GM11168 (cell line): ENCODE data around the gene ZSWIM9.
"Not testable (repeated sequence)": the region's sequence is repeated elsewhere in the genome, so short reads cannot be mapped to it uniquely, and the experiment has no call there.

ENCODE experiments used
- in situ Hi-C: fragments of 300-500 bp; cut with MboI; formaldehyde crosslinking; loops from one replicate; pipeline ENCODE4 v1.12.0; 2022; ENCODE audit warnings: low sequenced_read_pairs; ENCODE audit not compliant: unreplicated experiment

ZSWIM9 gene

DNA sequence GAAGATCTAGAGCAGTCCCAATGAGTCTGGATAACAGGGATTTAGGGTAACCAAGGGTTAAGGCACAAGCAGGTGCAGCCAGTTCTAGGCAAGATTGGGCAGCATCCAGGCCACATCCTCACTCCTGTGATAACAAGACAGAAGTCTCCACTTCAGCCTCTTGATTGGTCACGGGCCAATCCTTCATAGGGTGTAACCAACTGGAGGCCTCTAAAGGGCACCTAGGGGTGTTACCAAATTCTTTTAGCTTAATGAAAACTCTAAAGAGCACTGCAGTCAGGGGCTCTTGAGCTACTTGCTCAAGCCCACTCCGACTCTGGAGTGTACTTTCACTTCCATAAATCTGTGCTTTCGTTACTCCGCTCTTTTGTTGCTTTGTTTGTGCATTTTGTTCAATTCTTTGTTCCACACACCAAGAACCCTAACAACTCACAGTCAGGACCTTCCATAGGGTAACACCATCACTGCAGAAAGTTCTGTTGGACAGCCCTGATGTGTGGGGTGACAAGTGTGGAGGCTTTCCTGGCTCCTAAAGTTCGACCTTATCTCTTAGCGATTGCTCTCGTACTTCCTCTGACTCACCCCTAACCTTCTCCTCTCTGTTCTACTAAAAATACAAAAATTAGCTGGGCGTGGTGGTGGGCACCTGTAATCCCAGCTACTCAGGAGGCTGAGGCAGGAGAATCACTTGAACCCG lies 36.1 kb downstream of the ZSWIM9 start:
- in situ Hi-C loops: no loop called here

- in situ Hi-C loops: no loop called here
These were observed 39.5 kb downstream of the ZSWIM9 start for GRCh38 chr19:48210005-48210404.

- in situ Hi-C loops: no loop called here
These were observed 43.5 kb downstream of the ZSWIM9 start for GRCh38 chr19:48213959-48214358.

- in situ Hi-C loops: no loop called here
These were observed 46.5 kb downstream of the ZSWIM9 start for GRCh38 chr19:48216933-48217332.

- in situ Hi-C loops: no loop called here
These were observed 48.5 kb downstream of the ZSWIM9 start for GRCh38 chr19:48218997-48219396.

DNA sequence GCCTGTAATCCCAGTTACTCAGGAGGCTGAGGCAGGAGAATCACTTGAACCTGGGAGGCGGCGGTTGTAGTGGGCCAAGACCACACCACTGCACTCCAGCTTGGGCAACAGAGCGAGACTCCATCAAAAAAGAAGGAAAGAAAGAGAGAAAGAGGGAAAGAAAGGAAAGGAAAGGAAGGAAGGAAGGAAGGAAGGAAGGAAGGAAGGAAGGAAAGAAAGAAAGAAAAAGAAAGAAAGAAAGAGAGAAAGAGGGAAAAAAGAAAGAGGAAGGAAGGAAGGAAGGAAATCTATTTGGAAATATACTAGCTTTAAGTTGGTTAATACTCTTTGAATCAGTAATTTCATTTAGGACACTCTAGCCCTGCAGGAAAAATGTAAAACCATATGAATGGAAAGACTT lies 50.3 kb downstream of the ZSWIM9 start:
- in situ Hi-C loops: not testable (repeated sequence)

DNA sequence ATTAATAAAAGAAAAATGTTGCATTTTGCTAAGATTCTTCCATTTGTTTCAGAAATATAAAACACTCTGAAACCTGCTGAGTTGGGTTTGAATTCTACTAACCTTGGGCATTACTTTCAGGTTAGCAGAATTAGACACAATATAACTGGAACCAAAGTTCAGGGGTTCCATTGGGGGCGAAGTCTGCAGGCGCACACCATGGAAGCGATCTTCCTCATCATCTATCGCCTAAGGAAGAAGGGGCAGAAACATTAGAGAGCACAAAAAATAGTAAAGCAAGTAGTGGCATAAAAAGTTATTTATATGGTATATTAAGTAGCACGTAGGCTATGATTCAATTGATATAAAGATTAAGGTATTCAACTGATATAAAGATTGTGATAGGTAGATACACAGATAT lies 51.1 kb downstream of the ZSWIM9 start:
- in situ Hi-C loops: no loop called here

DNA sequence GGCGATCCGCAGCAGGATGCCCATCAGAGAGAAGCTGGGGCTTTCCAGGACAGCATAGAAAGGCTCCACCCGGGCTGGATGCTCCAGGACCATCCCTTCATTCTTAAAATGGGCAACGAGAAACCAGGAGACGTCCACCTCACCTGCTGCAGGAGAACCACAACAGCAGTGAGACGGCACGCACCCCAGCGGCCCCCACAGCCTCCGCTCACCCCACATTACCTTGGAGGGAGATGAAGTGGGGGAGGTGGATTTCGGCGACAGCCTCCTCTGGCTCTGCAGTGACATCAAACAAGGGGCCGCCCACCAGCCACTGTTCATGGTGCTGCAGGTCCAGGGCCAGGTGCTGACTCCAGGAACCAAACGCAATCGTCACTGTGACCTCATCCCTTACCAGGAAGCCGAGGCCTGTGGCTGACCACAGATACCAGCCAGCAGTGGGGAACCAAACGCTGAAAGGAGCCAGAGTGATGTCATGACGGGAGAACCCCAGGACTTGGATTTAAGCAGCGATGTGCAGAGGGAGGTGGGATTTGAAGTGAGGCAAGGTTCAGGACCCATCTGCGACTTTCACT lies 60.2 kb downstream of the ZSWIM9 start:
- in situ Hi-C loops: no loop called here

DNA sequence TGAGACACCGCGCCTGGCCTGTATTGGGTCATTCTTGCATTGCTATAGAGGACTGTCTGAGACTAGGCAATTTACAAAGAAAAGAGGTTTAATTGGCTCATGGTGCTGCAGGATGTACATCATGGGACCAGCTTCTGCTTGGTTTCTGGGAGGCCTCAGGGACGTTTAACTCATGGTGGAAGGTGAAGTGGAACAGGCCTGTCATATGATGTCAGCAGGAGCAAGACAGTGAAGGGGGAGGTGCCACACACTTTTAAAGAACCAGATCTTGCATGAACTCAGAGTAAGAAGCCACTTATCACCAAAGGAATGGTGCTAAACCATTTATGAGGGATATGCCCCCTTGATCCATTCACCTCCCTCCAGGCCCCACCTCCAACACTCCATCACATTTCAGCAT lies 66.6 kb downstream of the ZSWIM9 start:
- in situ Hi-C loops: no loop called here

DNA sequence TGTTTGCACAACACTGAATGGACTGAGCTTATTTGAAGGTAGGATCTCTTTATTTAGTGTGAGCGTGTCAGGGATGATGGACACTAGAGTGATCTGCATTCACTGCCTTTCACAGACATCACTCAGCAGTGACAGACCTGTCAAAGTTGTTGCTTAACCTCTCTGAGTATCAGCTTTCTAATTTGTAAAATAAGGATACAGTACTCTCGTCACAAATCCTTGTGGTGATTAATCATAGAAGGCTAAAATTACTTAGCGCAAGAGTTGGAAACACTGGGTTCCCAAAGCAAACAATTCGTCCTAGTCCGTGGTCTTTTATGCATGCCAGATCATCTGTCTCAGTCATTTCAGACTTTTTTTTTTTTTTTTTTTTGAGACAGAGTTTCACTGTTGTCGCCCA lies 68.6 kb downstream of the ZSWIM9 start:
- in situ Hi-C loops: no loop called here

DNA sequence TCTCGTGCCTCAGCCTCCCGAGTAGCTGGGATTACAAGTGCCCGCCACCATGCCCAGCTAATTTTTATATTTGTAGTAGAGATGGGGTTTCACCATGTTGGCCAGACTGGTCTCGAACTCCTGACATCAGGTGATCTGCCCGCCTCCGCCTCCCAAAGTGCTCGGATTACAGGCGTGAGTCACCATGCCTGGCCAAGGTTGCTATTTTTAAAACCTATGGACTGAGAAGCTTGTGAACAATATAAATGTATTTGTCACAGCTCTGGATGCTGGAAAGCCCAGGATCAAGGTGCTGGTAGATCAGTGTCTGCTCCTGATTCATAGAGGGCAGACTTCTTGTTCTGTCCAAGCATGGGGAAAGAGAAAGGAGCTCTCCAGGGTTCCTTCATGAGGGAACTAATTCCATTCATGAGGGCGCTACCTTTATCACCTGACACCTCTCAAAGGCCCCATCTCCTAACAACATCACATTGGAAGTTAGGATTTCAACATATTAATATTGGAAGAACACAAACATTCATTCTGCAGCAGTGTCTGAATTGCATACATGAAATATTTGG lies 69.2 kb downstream of the ZSWIM9 start:
- in situ Hi-C loops: no loop called here

- in situ Hi-C loops: not testable (repeated sequence)
These were observed 71.3 kb downstream of the ZSWIM9 start for GRCh38 chr19:48241771-48242170.

GRCh38 chr19:48244281-48244680 lies 73.8 kb downstream of the ZSWIM9 start:
- in situ Hi-C loops: no loop called here

- in situ Hi-C loops: no loop called here
These were observed 75.6 kb downstream of the ZSWIM9 start for GRCh38 chr19:48246101-48246500.

GRCh38 chr19:48247212-48247611 lies 76.7 kb downstream of the ZSWIM9 start:
- in situ Hi-C loops: no loop called here
